ENCODE measurements around the gene VSTM4. TPM values are rescaled to one million over a fixed set of nuclear protein-coding genes. Genes with fewer than 3 reads are reported as not detected.

Gene VSTM4
- total RNA-seq, 1 experiment from 2014 or later: 0.07 TPM

DNA sequence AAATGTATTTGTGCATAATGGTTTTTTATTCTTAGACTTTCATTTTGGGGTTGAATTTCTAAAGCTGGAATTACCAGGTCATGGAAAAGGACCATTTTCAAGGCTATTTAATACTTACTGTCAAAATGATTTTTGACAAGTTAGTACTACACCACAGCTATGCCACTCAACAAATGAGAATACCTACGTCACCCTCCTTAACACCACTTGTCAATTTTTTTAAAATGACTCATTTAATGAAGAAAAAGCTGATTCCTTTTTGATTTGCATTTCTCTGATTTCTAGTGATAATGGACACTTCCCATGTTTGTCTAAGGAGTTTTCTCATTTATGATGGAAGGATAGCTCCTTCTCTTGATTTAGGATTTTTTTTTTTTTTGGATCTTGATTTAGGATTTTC lies 63.3 kb downstream of the VSTM4 start:
- POLR2A ChIA-PET: no interaction called here
- RAD21 ChIA-PET (ENCODE audit: low non-redundant PET in 1 of 2, low total read pairs in 2 of 2, uncharacterized antibody in 2 of 2, unreplicated experiment in 2 of 2): no interaction called here
- DNase-seq (ENCODE audit: low read depth, low spot score) (no peak), ATAC-seq (no peak)
- no peak overlapping the region for H3K9ac ChIP-seq (ENCODE audit: low read length)
- H3K4me1 ChIP-seq (ENCODE audit: control insufficient read depth in 1 of 2, insufficient read depth in 2 of 2, low read length in 2 of 2): no peaks in the 10 kb centered on the region
- H3K4me3 ChIP-seq (replicated peaks in 1 of 2; ENCODE audit: low read depth in 1 of 2, low read length in 2 of 2): no peak overlapping the region
- no peaks in the 10 kb centered on the region for H3K9me3 ChIP-seq (ENCODE audit: control insufficient read depth in 1 of 2, insufficient read depth in 1 of 2, low read depth in 1 of 2, low read length in 2 of 2)
- TF ChIP-seq JUND (IDR thresholded peaks at IDR 0.05) (no peak), POLR2AphosphoS5 (IDR thresholded peaks at IDR 0.05; ENCODE audit: low read depth, low read length) (no peak), EZH2 (IDR thresholded peaks at IDR 0.05) (no peak), EGR1 (IDR thresholded peaks at IDR 0.05; ENCODE audit: low read depth) (no peak), TCF7L2 (IDR thresholded peaks at IDR 0.05; ENCODE audit: borderline replicate concordance, extremely low read depth, insufficient read depth, insufficient read length) (no peak), ZFX (IDR thresholded peaks at IDR 0.05) (no peak), REST (IDR thresholded peaks at IDR 0.05; ENCODE audit: low read depth) (no peak), SP1 (IDR thresholded peaks at IDR 0.05; ENCODE audit: low read depth) (no peak), CEBPB (IDR thresholded peaks at IDR 0.05; ENCODE audit: low read depth) (no peak), ZNF274 (IDR thresholded peaks at IDR 0.05; ENCODE audit: low read depth, low read length) (no peak), FOSL1 (IDR thresholded peaks at IDR 0.05; ENCODE audit: low read depth) (no peak), ELF1 (IDR thresholded peaks at IDR 0.05; ENCODE audit: borderline replicate concordance, low read depth) (no peak), SRF (IDR thresholded peaks at IDR 0.05; ENCODE audit: low read depth) (no peak)
- TF ChIP-seq, protein P1, sequence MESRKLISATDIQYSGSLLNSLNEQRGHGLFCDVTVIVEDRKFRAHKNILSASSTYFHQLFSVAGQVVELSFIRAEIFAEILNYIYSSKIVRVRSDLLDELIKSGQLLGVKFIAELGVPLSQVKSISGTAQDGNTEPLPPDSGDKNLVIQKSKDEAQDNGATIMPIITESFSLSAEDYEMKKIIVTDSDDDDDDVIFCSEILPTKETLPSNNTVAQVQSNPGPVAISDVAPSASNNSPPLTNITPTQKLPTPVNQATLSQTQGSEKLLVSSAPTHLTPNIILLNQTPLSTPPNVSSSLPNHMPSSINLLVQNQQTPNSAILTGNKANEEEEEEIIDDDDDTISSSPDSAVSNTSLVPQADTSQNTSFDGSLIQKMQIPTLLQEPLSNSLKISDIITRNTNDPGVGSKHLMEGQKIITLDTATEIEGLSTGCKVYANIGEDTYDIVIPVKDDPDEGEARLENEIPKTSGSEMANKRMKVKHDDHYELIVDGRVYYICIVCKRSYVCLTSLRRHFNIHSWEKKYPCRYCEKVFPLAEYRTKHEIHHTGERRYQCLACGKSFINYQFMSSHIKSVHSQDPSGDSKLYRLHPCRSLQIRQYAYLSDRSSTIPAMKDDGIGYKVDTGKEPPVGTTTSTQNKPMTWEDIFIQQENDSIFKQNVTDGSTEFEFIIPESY (IDR thresholded peaks at IDR 0.05; ENCODE audit: extremely low read depth, insufficient replicate concordance, low read length): no peak
- H3K27ac ChIP-seq (ENCODE audit: low read depth, low read length): no peak overlapping the region
- intact Hi-C loops (cut with micrococcal nuclease): no loop called here
- CTCF ChIA-PET: no interaction called here
- no peaks in the 10 kb centered on the region for H3K9me2 ChIP-seq (ENCODE audit: insufficient read depth)
- no peaks in the 10 kb centered on the region for H3K36me3 ChIP-seq (ENCODE audit: control insufficient read depth in 1 of 2, insufficient read depth in 2 of 2, low read length in 2 of 2)
- H3K27me3 ChIP-seq (ENCODE audit: insufficient read depth, low read length): peaks cover 68% of the 10 kb centered on the region
- H3K4me2 ChIP-seq (ENCODE audit: low read length): no peak overlapping the region
- H2AFZ ChIP-seq (ENCODE audit: low read depth, low read length, poor library complexity, severe bottlenecking): no peak overlapping the region
- H4K20me1 ChIP-seq (ENCODE audit: insufficient read depth): no peaks in the 10 kb centered on the region
- no peaks in the 10 kb centered on the region for H3K79me2 ChIP-seq (ENCODE audit: insufficient read depth, low read length)
- no TSS peak for BruUV-seq (replicated peaks)
